H1 (cell line): Measurements from ENCODE around the gene TXN2. TPM values are rescaled to one million over a fixed set of nuclear protein-coding genes. Genes with fewer than 3 reads are reported as not detected.
A peak's percentile ranks its signal among the peaks of the same experiment; 100 is the strongest.

Source experiments
- ASH2L ChIP-seq: fragments of 200-600, 300-600 bp; sonication (generic); IDR thresholded peaks from one replicate; pipeline ENCODE4 v1.7.1; 2017; ENCODE audit warnings: low read length
- BCL11A ChIP-seq, 2 experiments: IDR thresholded peaks; one replicate each; pipeline ENCODE4 v1.6.1; 2011; ENCODE audit warnings: low read depth in 2 of 2, low read length in 2 of 2, mild to moderate bottlenecking in 2 of 2
- CTBP2 ChIP-seq: IDR thresholded peaks from 2 replicates; pipeline ENCODE4 v1.7.0; 2011; ENCODE audit warnings: borderline replicate concordance, mild to moderate bottlenecking, moderate library complexity, mixed read lengths, low read length; ENCODE audit not compliant: insufficient read depth, insufficient read length
- EGR1 ChIP-seq: IDR thresholded peaks from 2 replicates; pipeline ENCODE4 v1.6.1; 2011; ENCODE audit warnings: low read depth, low read length, borderline replicate concordance
- EZH2 ChIP-seq: fragments of 200-600 bp; sonication (generic); IDR thresholded peaks from 2 replicates; pipeline ENCODE4 v1.7.1; 2012; ENCODE audit warnings: low read depth, mild to moderate bottlenecking, moderate library complexity, low read length, inconsistent platforms; ENCODE audit not compliant: severe bottlenecking
- FOSL1 ChIP-seq: IDR thresholded peaks from 2 replicates; pipeline ENCODE4 v1.6.1; 2011; ENCODE audit warnings: mild to moderate bottlenecking, low read depth, low read length, moderate library complexity; ENCODE audit not compliant: insufficient read depth
- GABPA ChIP-seq: IDR thresholded peaks from 2 replicates; pipeline ENCODE4 v1.6.1; 2011; ENCODE audit warnings: mild to moderate bottlenecking, low read length, moderate library complexity, borderline replicate concordance; ENCODE audit not compliant: insufficient read depth
- HDAC2 ChIP-seq, 2 experiments: fragments of 300-600 bp in 1 of 2; sonication (generic) in 1 of 2; IDR thresholded peaks; 2 replicates each; pipeline ENCODE4 v1.6.1; 2011 to 2012; ENCODE audit warnings: low read depth in 2 of 2, low read length in 2 of 2, mild to moderate bottlenecking in 2 of 2, moderate library complexity in 2 of 2, borderline replicate concordance in 1 of 2, inconsistent platforms in 1 of 2
- RBBP5 ChIP-seq: IDR thresholded peaks from 2 replicates; pipeline ENCODE4 v1.7.1; 2012; ENCODE audit warnings: low read depth, mild to moderate bottlenecking, inconsistent platforms, low read length, moderate library complexity, borderline replicate concordance
- RXRA ChIP-seq: IDR thresholded peaks from 2 replicates; pipeline ENCODE4 v1.6.1; 2011; ENCODE audit warnings: low read depth, mild to moderate bottlenecking, low read length, moderate library complexity; ENCODE audit not compliant: insufficient read depth
- SAP30 ChIP-seq: fragments of 300-600 bp; sonication (generic); IDR thresholded peaks from 2 replicates; pipeline ENCODE4 v1.7.1; 2012; ENCODE audit warnings: low read length, moderate library complexity, mild to moderate bottlenecking, inconsistent platforms; ENCODE audit not compliant: insufficient read depth, insufficient replicate concordance
- SIX5 ChIP-seq: IDR thresholded peaks from 2 replicates; pipeline ENCODE4 v1.6.1; 2011; ENCODE audit warnings: mild to moderate bottlenecking, low read depth, low read length
- SP2 ChIP-seq: IDR thresholded peaks from 2 replicates; pipeline ENCODE4 v1.6.1; 2012; ENCODE audit warnings: mild to moderate bottlenecking, low read length, inconsistent platforms
- SP4 ChIP-seq: IDR thresholded peaks from 2 replicates; pipeline ENCODE4 v1.6.1; 2012; ENCODE audit warnings: low read length, inconsistent platforms
- SUZ12 ChIP-seq: fragments of 200-600 bp; sonication (generic); IDR thresholded peaks from 2 replicates; pipeline ENCODE4 v1.6.1; 2012; ENCODE audit warnings: mild to moderate bottlenecking, inconsistent platforms, low read length, moderate library complexity, mixed read lengths
- TCF12 ChIP-seq: IDR thresholded peaks from 2 replicates; pipeline ENCODE4 v1.6.1; 2011; ENCODE audit warnings: low read depth, mild to moderate bottlenecking, low read length
- YY1 ChIP-seq: IDR thresholded peaks from 2 replicates; pipeline ENCODE4 v1.6.1; 2011; ENCODE audit warnings: low read depth, mild to moderate bottlenecking, low read length
- polyA plus RNA-seq, 7 experiments: library from polyadenylated mRNA; depleted of rRNA in 3 of 7; stranded (reverse) in 5 of 7; unstranded in 2 of 7; fragments of >200 nt in 5 of 7; fragments of 200-250 nt in 2 of 7; gene quantifications; 1 replicate in 5 of 7; 2 replicates in 1 of 7; 4 replicates in 1 of 7; pipeline versions ENCODE4 v1.2.1 to v1.2.3, GENCODE V29; 2011 to 2013; ENCODE audit warnings: missing spikeins in 2 of 7, mixed read lengths in 2 of 7
- total RNA-seq: library from RNA; stranded (reverse); fragmentation: NEBNext Ultra II Directional; extraction: Animal tissue kit (Norgen Biotek cat#: 25700); gene quantifications from 2 replicates; pipeline ENCODE4 v1.2.1, GENCODE V29; 2021
- TF ChIP-seq, protein P1 (sequence below): IDR thresholded peaks from 2 replicates; pipeline ENCODE4 v1.6.1; 2012; ENCODE audit warnings: inconsistent platforms
- TF ChIP-seq, protein P2 (sequence below): IDR thresholded peaks from 2 replicates; pipeline ENCODE4 v1.6.1; 2011; ENCODE audit warnings: low read length, improper control_type of control experiment

TXN2 gene
- total and polyA plus RNA-seq, 2 of the 8 experiments (the other 6 are each of a cell fraction or from before 2014, with no cell fraction given): 47.5 to 116 TPM

DNA sequence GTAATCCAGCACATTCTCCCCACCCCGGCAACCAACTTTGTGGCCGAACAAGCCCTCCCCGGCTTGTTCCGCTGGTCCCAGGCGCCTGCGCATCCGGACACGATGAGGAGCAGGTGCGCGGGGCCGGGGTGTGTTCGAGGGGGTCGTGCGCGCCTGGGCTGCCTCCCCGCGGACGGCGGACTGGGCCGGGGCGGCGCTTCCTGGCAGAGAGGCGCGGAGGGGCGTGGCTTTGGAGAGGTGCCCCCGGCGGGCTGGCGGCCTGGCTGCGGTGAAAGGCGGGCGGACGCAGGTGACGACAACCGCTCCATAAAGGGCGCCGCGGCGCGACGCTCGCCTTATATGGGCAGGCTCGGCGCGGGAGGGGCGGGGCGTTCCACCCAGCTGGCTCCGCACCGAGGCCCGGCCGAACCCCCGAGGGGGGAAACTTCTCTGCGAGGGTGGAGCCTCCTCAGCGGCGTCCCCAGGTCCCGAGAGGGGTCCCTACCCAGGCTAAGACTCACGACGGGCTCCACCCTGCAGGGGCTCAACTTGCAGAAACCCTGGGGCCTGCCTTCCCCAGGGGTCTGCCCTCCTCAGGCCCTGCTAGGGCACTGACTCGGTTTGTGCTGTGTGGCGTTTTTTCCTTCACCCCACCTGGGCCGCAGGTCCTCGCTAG is 26.4 kb downstream of the TXN2 start (continued):
- TF ChIP-seq EZH2 (no peak), RXRA (no peak), SIX5 (no peak), CTBP2 (no peak), SAP30 (no peak), SUZ12 (no peak), EGR1 (no peak), HDAC2 (IDR thresholded peaks at IDR 0.05; ENCODE audit: borderline replicate concordance in 1 of 2, low read depth in 2 of 2, low read length in 2 of 2) (0 out of 4 replicates have a peak, but pooled peaks of 1 of the 2 experiments have one; percentile 8), TCF12 (no peak), ASH2L (peak; percentile 26), FOSL1 (no peak), YY1 (no peak), BCL11A (IDR thresholded peaks at IDR 0.05; ENCODE audit: low read depth in 2 of 2, low read length in 2 of 2) (no peak), GABPA (no peak), SP2 (no peak), SP4 (no peak), RBBP5 (peak; percentile 48; the same call in 1 of the 2 replicates)
- TF ChIP-seq, protein P1, sequence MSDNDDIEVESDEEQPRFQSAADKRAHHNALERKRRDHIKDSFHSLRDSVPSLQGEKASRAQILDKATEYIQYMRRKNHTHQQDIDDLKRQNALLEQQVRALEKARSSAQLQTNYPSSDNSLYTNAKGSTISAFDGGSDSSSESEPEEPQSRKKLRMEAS: peak; percentile 88
- TF ChIP-seq, protein P2, sequence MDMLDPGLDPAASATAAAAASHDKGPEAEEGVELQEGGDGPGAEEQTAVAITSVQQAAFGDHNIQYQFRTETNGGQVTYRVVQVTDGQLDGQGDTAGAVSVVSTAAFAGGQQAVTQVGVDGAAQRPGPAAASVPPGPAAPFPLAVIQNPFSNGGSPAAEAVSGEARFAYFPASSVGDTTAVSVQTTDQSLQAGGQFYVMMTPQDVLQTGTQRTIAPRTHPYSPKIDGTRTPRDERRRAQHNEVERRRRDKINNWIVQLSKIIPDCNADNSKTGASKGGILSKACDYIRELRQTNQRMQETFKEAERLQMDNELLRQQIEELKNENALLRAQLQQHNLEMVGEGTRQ: no peak
- TF ChIP-seq, all 59 proteins: peak for 20
